H1 (cell line): ENCODE data around the gene FHIT. TPM values are rescaled to one million over a fixed set of nuclear protein-coding genes. Genes with fewer than 3 reads are reported as not detected.

Source experiments
- CTCF ChIA-PET: fragments of 300-600 bp; sonication (Branson Sonifier 250); formaldehyde crosslinking; loops from one replicate; lab custom pipeline; 2021; ENCODE audit not compliant: partially characterized antibody; lab: Charles Lee
- POLR2A ChIA-PET: fragments of 300-600 bp; sonication (Branson Sonifier 250); formaldehyde crosslinking; loops from one replicate; lab custom pipeline; 2021; ENCODE audit warnings: inconsistent platforms; ENCODE audit not compliant: partially characterized antibody; lab: Charles Lee
- DNase-seq, 2 experiments: peaks; one replicate each; pipeline versions ENCODE4 v3.0.0 to v3.0.0-alpha.2; 2010 to 2022; ENCODE audit warnings: low spot score in 2 of 2, low read depth in 1 of 2, mixed read lengths in 1 of 2
- FAIRE-seq: peaks from 2 replicates; lab custom pipeline; 2011; peaks lifted over from hg19 to GRCh38; lab: Jason Lieb, UNC
- H2AFZ ChIP-seq: 2 replicates; pipeline ENCODE4 v1.8.1; 2012; ENCODE audit warnings: low read length, inconsistent platforms
- H2AK5ac ChIP-seq: 2 replicates; pipeline ENCODE4 v1.6.1; 2013; ENCODE audit warnings: low read depth, low read length
- H2BK120ac ChIP-seq: replicated peaks from 2 replicates; pipeline ENCODE3; 2013; ENCODE audit warnings: low read depth, low read length, inconsistent platforms
- H2BK12ac ChIP-seq: 2 replicates; pipeline ENCODE4 v1.6.1; 2013; ENCODE audit warnings: low read depth, low read length
- H2BK15ac ChIP-seq: 2 replicates; pipeline ENCODE4 v1.6.1; 2013; ENCODE audit warnings: low read length
- H2BK20ac ChIP-seq: 2 replicates; pipeline ENCODE4 v1.6.1; 2013; ENCODE audit warnings: low read length
- H2BK5ac ChIP-seq: 2 replicates; pipeline ENCODE4 v1.6.1; 2013; ENCODE audit warnings: low read depth, low read length
- H3K14ac ChIP-seq: 2 replicates; pipeline ENCODE4 v1.6.1; 2013; ENCODE audit warnings: inconsistent platforms; ENCODE audit not compliant: insufficient read length
- H3K18ac ChIP-seq: 2 replicates; pipeline ENCODE4 v1.6.1; 2013; ENCODE audit warnings: low read length; ENCODE audit errors: extremely low read depth
- H3K23ac ChIP-seq: 2 replicates; pipeline ENCODE4 v1.6.1; 2013; ENCODE audit warnings: inconsistent platforms; ENCODE audit not compliant: insufficient read length
- H3K23me2 ChIP-seq: 2 replicates; pipeline ENCODE4 v1.6.1; 2013; ENCODE audit warnings: low read depth, low read length
- H3K27ac ChIP-seq: 2 replicates; pipeline ENCODE4 v1.6.1; 2011; ENCODE audit warnings: low read depth, low read length, inconsistent platforms
- H3K27me3 ChIP-seq, 4 experiments: replicated peaks in 1 of 4; 1 replicate in 1 of 4; 2 replicates in 3 of 4; pipeline versions ENCODE4 v1.6.1 to v1.8.1; 2011 to 2013; ENCODE audit warnings: low read length in 3 of 4, mild to moderate bottlenecking in 3 of 4, inconsistent platforms in 2 of 4, mixed read lengths in 2 of 4, moderate library complexity in 1 of 4; ENCODE audit not compliant: control insufficient read depth in 3 of 4, insufficient read depth in 3 of 4; ENCODE audit errors: extremely low read depth in 1 of 4
- H3K36me3 ChIP-seq, 4 experiments: 2 replicates each; pipeline versions ENCODE4 v1.6.1 to v1.8.1; 2011 to 2013; ENCODE audit warnings: mild to moderate bottlenecking in 4 of 4, low read length in 3 of 4, moderate library complexity in 2 of 4, control low read depth in 1 of 4, inconsistent platforms in 1 of 4; ENCODE audit not compliant: insufficient read depth in 4 of 4, control insufficient read depth in 2 of 4
- H3K4ac ChIP-seq: replicated peaks from 2 replicates; pipeline ENCODE3; 2013; ENCODE audit warnings: low read length, low read depth, mixed read lengths, inconsistent platforms; ENCODE audit not compliant: insufficient read length
- H3K4me1 ChIP-seq, 4 experiments: replicated peaks in 1 of 4; 1 replicate in 1 of 4; 2 replicates in 3 of 4; pipeline versions ENCODE4 v1.6.1 to v1.8.1; 2011 to 2013; ENCODE audit warnings: low read length in 3 of 4, inconsistent platforms in 2 of 4, mixed read lengths in 1 of 4; ENCODE audit not compliant: insufficient read depth in 4 of 4, control insufficient read depth in 3 of 4
- H3K4me2 ChIP-seq, 2 experiments: 2 replicates each; pipeline versions ENCODE4 v1.6.1 to v1.8.1; 2011 to 2013; ENCODE audit warnings: low read depth in 2 of 2, low read length in 2 of 2, control low read depth in 1 of 2, inconsistent platforms in 1 of 2, mild to moderate bottlenecking in 1 of 2; ENCODE audit not compliant: insufficient read depth in 1 of 2
- H3K4me3 ChIP-seq, 4 experiments: fragments of 200-600, 300-600 bp in 1 of 4; sonication (generic), shearing (Covaris generic), sonication (Bioruptor Twin) in 1 of 4; 2 replicates each; pipeline versions ENCODE4 v1.5.1 to v1.8.1; 2011 to 2016; ENCODE audit warnings: low read length in 4 of 4, low read depth in 3 of 4, control low read depth in 2 of 4, inconsistent platforms in 2 of 4, mild to moderate bottlenecking in 2 of 4, mixed read lengths in 1 of 4, moderate library complexity in 1 of 4; ENCODE audit not compliant: insufficient read depth in 2 of 4; ENCODE audit errors: extremely low read depth in 1 of 4
- H3K56ac ChIP-seq: replicated peaks from 2 replicates; pipeline ENCODE3; 2013; ENCODE audit warnings: low read depth, mild to moderate bottlenecking, mixed read lengths, low read length, inconsistent platforms; ENCODE audit not compliant: insufficient read length
- H3K79me1 ChIP-seq: 2 replicates; pipeline ENCODE4 v1.6.1; 2013; ENCODE audit warnings: low read depth, low read length, control low read depth
- H3K79me2 ChIP-seq, 2 experiments: 2 replicates each; pipeline versions ENCODE4 v1.6.1 to v1.8.1; 2012 to 2013; ENCODE audit warnings: low read length in 2 of 2, mild to moderate bottlenecking in 2 of 2, inconsistent platforms in 1 of 2; ENCODE audit not compliant: insufficient read depth in 2 of 2, control insufficient read depth in 1 of 2
- H3K9ac ChIP-seq, 4 experiments: replicated peaks in 1 of 4; 1 replicate in 1 of 4; 2 replicates in 3 of 4; pipeline versions ENCODE4 v1.6.1 to v1.8.1; 2011 to 2013; ENCODE audit warnings: low read depth in 3 of 4, low read length in 3 of 4, control low read depth in 2 of 4, mild to moderate bottlenecking in 2 of 4, moderate library complexity in 2 of 4, inconsistent platforms in 1 of 4; ENCODE audit errors: extremely low read depth in 1 of 4
- H3K9me3 ChIP-seq, 2 experiments: 2 replicates each; pipeline versions ENCODE4 v1.6.1 to v1.8.1; 2012 to 2013; ENCODE audit warnings: mild to moderate bottlenecking in 2 of 2, moderate library complexity in 2 of 2, control low read depth in 1 of 2, inconsistent platforms in 1 of 2, low read depth in 1 of 2, low read length in 1 of 2, mixed read lengths in 1 of 2; ENCODE audit not compliant: insufficient read depth in 2 of 2
- H4K20me1 ChIP-seq, 2 experiments: replicated peaks in 1 of 2; 2 replicates each; pipeline versions ENCODE3 to v1.8.1; 2011 to 2013; ENCODE audit warnings: inconsistent platforms in 2 of 2, low read length in 2 of 2, mild to moderate bottlenecking in 1 of 2; ENCODE audit not compliant: insufficient read depth in 2 of 2, control insufficient read depth in 1 of 2
- H4K5ac ChIP-seq: 2 replicates; pipeline ENCODE4 v1.6.1; 2013; ENCODE audit warnings: low read length, low read depth, mixed read lengths, inconsistent platforms; ENCODE audit not compliant: insufficient read length
- H4K8ac ChIP-seq: 2 replicates; pipeline ENCODE4 v1.8.0; 2013; ENCODE audit warnings: mild to moderate bottlenecking, moderate library complexity, low read length, inconsistent platforms; ENCODE audit not compliant: insufficient read depth; ENCODE audit errors: extremely low read depth
- H4K91ac ChIP-seq: replicated peaks from 2 replicates; pipeline ENCODE3; 2013; ENCODE audit warnings: low read length, mixed read lengths, inconsistent platforms; ENCODE audit not compliant: insufficient read length
- ATF3 ChIP-seq: IDR thresholded peaks from 2 replicates; pipeline ENCODE4 v1.6.1; 2011; ENCODE audit warnings: low read depth, mild to moderate bottlenecking, low read length; ENCODE audit not compliant: insufficient read depth
- BCL11A ChIP-seq, 2 experiments: IDR thresholded peaks; one replicate each; pipeline ENCODE4 v1.6.1; 2011; ENCODE audit warnings: low read depth in 2 of 2, low read length in 2 of 2, mild to moderate bottlenecking in 2 of 2
- CTCF ChIP-seq, 3 experiments: IDR thresholded peaks; 1 replicate in 2 of 3; 2 replicates in 1 of 3; pipeline versions ENCODE4 v1.5.1 to v1.6.1; 2011; ENCODE audit warnings: low read length in 3 of 3, mild to moderate bottlenecking in 3 of 3, inconsistent platforms in 2 of 3, low read depth in 1 of 3, moderate library complexity in 1 of 3; ENCODE audit not compliant: insufficient read depth in 1 of 3; ENCODE audit errors: control extremely low read depth in 1 of 3
- KDM1A ChIP-seq: fragments of 200-600, 300-600 bp; sonication (generic); IDR thresholded peaks from 2 replicates; pipeline ENCODE4 v1.7.1; 2016; ENCODE audit warnings: mild to moderate bottlenecking, low read length, borderline replicate concordance
- NANOG ChIP-seq: IDR thresholded peaks from 2 replicates; pipeline ENCODE4 v1.6.1; 2011; ENCODE audit warnings: low read length, low read depth, mild to moderate bottlenecking, inconsistent platforms; ENCODE audit not compliant: insufficient read depth, poor library complexity, severe bottlenecking
- RNF2 ChIP-seq: fragments of 200-900, 300-1000 bp; sonication (generic); IDR thresholded peaks from 2 replicates; pipeline ENCODE4 v1.7.1; 2016; ENCODE audit warnings: borderline replicate concordance, low read depth, mild to moderate bottlenecking, antibody characterized with exemption, low read length; ENCODE audit not compliant: poor library complexity, severe bottlenecking; ENCODE audit errors: missing control alignments
- SP2 ChIP-seq: IDR thresholded peaks from 2 replicates; pipeline ENCODE4 v1.6.1; 2012; ENCODE audit warnings: mild to moderate bottlenecking, low read length, inconsistent platforms
- SP4 ChIP-seq: IDR thresholded peaks from 2 replicates; pipeline ENCODE4 v1.6.1; 2012; ENCODE audit warnings: low read length, inconsistent platforms
- SRF ChIP-seq: IDR thresholded peaks from 2 replicates; pipeline ENCODE4 v1.6.1; 2011; ENCODE audit warnings: mild to moderate bottlenecking, low read depth, low read length, moderate library complexity
- WGBS, 2 experiments: shearing (Covaris generic) in 1 of 2; methylation state at CpG; one replicate each; pipeline versions ENCODE4 v1.1.6 to v1.1.7; 2013 to 2015; ENCODE audit warnings: low lambda C conversion rate in 2 of 2, mixed read lengths in 2 of 2, inconsistent platforms in 1 of 2, low coverage in 1 of 2, missing lambda C conversion rate in 1 of 2; ENCODE audit not compliant: insufficient replicate concordance in 2 of 2, insufficient coverage in 1 of 2, insufficient read length in 1 of 2; ENCODE audit errors: extremely low coverage in 1 of 2, missing lambda C conversion rate in 1 of 2; 5-methylcytosine and 5-hydroxymethylcytosine counted together
- polyA plus RNA-seq, 7 experiments: library from polyadenylated mRNA; depleted of rRNA in 3 of 7; stranded (reverse) in 5 of 7; unstranded in 2 of 7; fragments of >200 nt in 5 of 7; fragments of 200-250 nt in 2 of 7; gene quantifications; 1 replicate in 5 of 7; 2 replicates in 1 of 7; 4 replicates in 1 of 7; pipeline versions ENCODE4 v1.2.1 to v1.2.3, GENCODE V29; 2011 to 2013; ENCODE audit warnings: missing spikeins in 2 of 7, mixed read lengths in 2 of 7
- total RNA-seq: library from RNA; stranded (reverse); fragmentation: NEBNext Ultra II Directional; extraction: Animal tissue kit (Norgen Biotek cat#: 25700); gene quantifications from 2 replicates; pipeline ENCODE4 v1.2.1, GENCODE V29; 2021

Gene FHIT
- total and polyA plus RNA-seq, 2 of the 8 experiments (the other 6 are each of a cell fraction or from before 2014, with no cell fraction given), result 1.2 to 3.2 TPM

GRCh38 chr3:59876533-59877062, 1374.7 kb downstream of the FHIT start:
- H2BK120ac ChIP-seq, result no peak overlapping the region
- FAIRE-seq (no peak), DNase-seq (no peak)
- no peak overlapping the region for H2BK20ac ChIP-seq
- no peak overlapping the region for H3K23ac ChIP-seq
- H2BK12ac ChIP-seq, result no peak overlapping the region
- H3K9ac ChIP-seq, result no peak overlapping the region
- no peaks in the 10 kb centered on the region for H3K9me3 ChIP-seq
- WGBS, 2 experiments, result 92% methylated on average over 2 of the region's 2 CpGs; no CpG with 5 or more reads in 1 of the 2 experiments
- no peaks in the 10 kb centered on the region for H3K27me3 ChIP-seq
- no peaks in the 10 kb centered on the region for H4K20me1 ChIP-seq
- H2AFZ ChIP-seq, result no peak overlapping the region
- H3K36me3 ChIP-seq, result no peaks in the 10 kb centered on the region
- no peak overlapping the region for H4K5ac ChIP-seq
- H2BK5ac ChIP-seq, result no peak overlapping the region
- no peak overlapping the region for H2BK15ac ChIP-seq
- H3K4me1 ChIP-seq, result no peaks in the 10 kb centered on the region
- POLR2A ChIA-PET, result no interaction called here
- H3K23me2 ChIP-seq, result no peaks in the 10 kb centered on the region
- H2AK5ac ChIP-seq, result no peak overlapping the region
- H3K14ac ChIP-seq, result no peak overlapping the region
- H4K8ac ChIP-seq, result no peak overlapping the region
- no peak overlapping the region for H3K27ac ChIP-seq
- TF ChIP-seq ATF3 (no peak), SRF (no peak), SP4 (no peak), SP2 (no peak), KDM1A (no peak), NANOG (no peak), BCL11A (IDR thresholded peaks at IDR 0.05; ENCODE audit: low read depth in 2 of 2, low read length in 2 of 2) (no peak), CTCF (IDR thresholded peaks at IDR 0.05; ENCODE audit: control extremely low read depth in 1 of 3, insufficient read depth in 1 of 3, low read depth in 1 of 3, low read length in 3 of 3) (no peak), RNF2 (no peak)
- H3K56ac ChIP-seq, result no peak overlapping the region
- no peak overlapping the region for H3K4me3 ChIP-seq
- no peak overlapping the region for H3K18ac ChIP-seq
- no peaks in the 10 kb centered on the region for H3K79me2 ChIP-seq
- H3K79me1 ChIP-seq, result no peaks in the 10 kb centered on the region
- H3K4ac ChIP-seq, result no peak overlapping the region
- no peak overlapping the region for H3K4me2 ChIP-seq
- no peak overlapping the region for H4K91ac ChIP-seq
- CTCF ChIA-PET, result no interaction called here
